Upper lobe of right lung (tissue), 1 donor: Measurements from ENCODE around the gene GALNT7. TPM values are rescaled to one million over a fixed set of nuclear protein-coding genes. Genes with fewer than 3 reads are reported as not detected.

ENCODE experiments used
- ATAC-seq: fragments of 200-7000 bp; cut with Tn5 transposase; one replicate; pipeline ENCODE4 v1.9.1; 2020; ENCODE audit warnings: mild to moderate bottlenecking, moderate library complexity
- DNase-seq: peaks from one replicate; pipeline ENCODE4 v3.0.0-alpha.2; 2020
- H3K27ac ChIP-seq: fragments of 200-600 bp; one replicate; pipeline ENCODE4 v1.8.0; 2022
- H3K27me3 ChIP-seq: fragments of 200-600 bp; one replicate; pipeline ENCODE4 v1.8.0; 2022; ENCODE audit warnings: mild to moderate bottlenecking
- H3K36me3 ChIP-seq: fragments of 200-600 bp; one replicate; pipeline ENCODE4 v1.8.0; 2022
- H3K4me1 ChIP-seq: fragments of 200-600 bp; one replicate; pipeline ENCODE4 v1.8.0; 2022
- H3K4me3 ChIP-seq: fragments of 200-600 bp; one replicate; pipeline ENCODE4 v1.8.0; 2022; ENCODE audit warnings: mild to moderate bottlenecking
- H3K9me3 ChIP-seq: fragments of 200-600 bp; one replicate; pipeline ENCODE4 v1.8.0; 2022
- CTCF ChIP-seq: fragments of 200-600 bp; IDR thresholded peaks from one replicate; pipeline ENCODE4 v1.8.0; 2022; ENCODE audit warnings: antibody characterized with exemption
- intact Hi-C: fragments of 100-400 bp; cut with DNase I; formaldehyde crosslinking; loops from one replicate; pipeline ENCODE4 v1.11.0; 2022
- total RNA-seq: library from RNA; stranded (reverse); fragmentation: NEBNext Ultra II Directional; extraction: Animal tissue kit (Norgen Biotek cat#: 25700); gene quantifications from one replicate; pipeline ENCODE4 v1.2.1, GENCODE V29; 2021
- donor health status: DM: no; HTN: yes; CAD: no; lungs with severe emphysema.

The GALNT7 gene
- total RNA-seq, 1 donor from 2014 or later: 22.3 TPM

- Histone ChIP-seq H3K4me1 (peaks cover 21% of the 10 kb centered on the region), H3K27ac (peak overlapping the region; percentile 99), H3K36me3 (peaks cover 25% of the 10 kb centered on the region), H3K9me3 (no peaks in the 10 kb centered on the region), H3K4me3 (peak overlapping the region; percentile 82), H3K27me3 (no peaks in the 10 kb centered on the region)
- ATAC-seq (peak; percentile 52), DNase-seq (peak; percentile 79)
- intact Hi-C loops: no loop called here
- no peak for TF ChIP-seq CTCF
Measured at GRCh38 chr4:173334891-173335752, 166.5 kb downstream of the GALNT7 start.

DNA sequence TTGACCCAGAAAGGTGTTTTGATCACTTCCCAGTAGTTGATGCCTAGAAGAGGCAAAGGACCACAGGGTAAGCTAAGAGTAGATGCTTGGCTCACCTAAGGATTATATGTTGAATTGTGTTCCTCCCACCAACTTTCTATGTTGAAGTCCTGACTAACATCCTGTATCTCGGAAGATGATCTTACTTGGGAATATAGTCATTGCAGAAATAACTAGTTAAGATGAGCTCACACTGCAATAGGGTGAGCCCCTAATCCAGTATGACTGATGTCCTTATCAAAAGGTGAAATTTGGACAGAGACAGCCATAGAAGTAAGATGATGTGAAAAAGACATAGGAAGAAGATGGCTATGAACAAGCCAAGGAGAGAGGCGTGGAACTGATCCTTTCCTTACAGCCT lies 168.9 kb downstream of the GALNT7 start:
- Histone ChIP-seq H3K27ac (no peak overlapping the region), H3K9me3 (no peaks in the 10 kb centered on the region), H3K4me1 (peaks cover 10% of the 10 kb centered on the region), H3K4me3 (no peak overlapping the region), H3K36me3 (peaks cover 3% of the 10 kb centered on the region), H3K27me3 (no peaks in the 10 kb centered on the region)
- ATAC-seq (no peak), DNase-seq (no peak)
- intact Hi-C loops: no loop called here
- no peak for TF ChIP-seq CTCF

GRCh38 chr4:173343832-173344397 lies 175.3 kb downstream of the GALNT7 start:
- Histone ChIP-seq H3K27ac (no peak overlapping the region), H3K9me3 (no peaks in the 10 kb centered on the region), H3K4me1 (no peaks in the 10 kb centered on the region), H3K36me3 (no peaks in the 10 kb centered on the region), H3K27me3 (no peaks in the 10 kb centered on the region), H3K4me3 (no peak overlapping the region)
- ATAC-seq (no peak), DNase-seq (no peak)
- TF ChIP-seq CTCF: no peak
- intact Hi-C loops: no loop called here

DNA sequence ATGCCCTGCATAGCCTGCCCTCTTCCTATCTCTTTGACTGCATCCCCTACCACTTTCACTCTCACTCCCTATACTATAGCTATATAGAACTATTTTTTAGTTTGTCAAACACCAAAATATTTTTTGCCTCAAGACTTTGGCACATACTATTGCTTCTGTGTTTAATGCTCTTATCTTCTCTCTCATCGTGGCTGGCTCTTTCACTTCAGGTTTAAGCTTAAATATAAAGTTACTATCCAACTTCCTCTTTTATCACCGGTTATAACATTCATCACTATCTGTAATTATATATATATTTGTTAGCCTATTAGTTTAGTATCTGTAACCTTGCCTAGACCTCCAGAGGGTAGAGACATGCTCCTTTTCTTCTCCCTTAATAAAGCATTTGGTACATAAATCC lies 177.0 kb downstream of the GALNT7 start:
- no peak for ATAC-seq
- intact Hi-C loops: no loop called here
- Histone ChIP-seq H3K4me3 (no peak overlapping the region), H3K4me1 (no peaks in the 10 kb centered on the region), H3K9me3 (no peaks in the 10 kb centered on the region), H3K27ac (no peak overlapping the region), H3K27me3 (no peaks in the 10 kb centered on the region), H3K36me3 (no peaks in the 10 kb centered on the region)
- no peak for TF ChIP-seq CTCF
- DNase-seq: no peak

DNA sequence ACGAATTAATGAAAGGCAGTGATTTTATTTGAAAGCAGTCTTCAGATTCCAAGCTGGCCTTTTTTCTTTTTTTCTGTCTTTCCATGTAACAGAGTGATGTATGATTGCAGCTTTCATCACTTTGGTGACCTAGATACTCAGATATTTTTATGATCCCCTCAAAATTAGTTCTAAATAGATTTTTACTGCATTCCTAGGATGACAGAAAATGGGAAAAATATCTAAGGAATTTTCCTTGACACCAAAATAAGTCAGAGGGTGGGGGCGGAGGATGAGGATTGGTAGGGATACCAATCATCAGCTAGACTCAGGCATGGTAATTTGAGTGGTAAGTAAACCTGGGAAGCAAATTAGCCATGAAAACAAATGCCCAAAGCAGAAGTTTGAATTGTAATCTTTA lies 177.5 kb downstream of the GALNT7 start:
- Histone ChIP-seq H3K27me3 (no peaks in the 10 kb centered on the region), H3K27ac (no peak overlapping the region), H3K4me3 (no peak overlapping the region), H3K36me3 (no peaks in the 10 kb centered on the region), H3K9me3 (no peaks in the 10 kb centered on the region), H3K4me1 (no peaks in the 10 kb centered on the region)
- intact Hi-C loops: no loop called here
- ATAC-seq (no peak), DNase-seq (no peak)
- TF ChIP-seq CTCF: no peak
